NCI-H2196 treated with DMSO at 0.1 percent for 48 hours (cell line): ENCODE results near the gene SRSF2.
"Not testable (repeated sequence)": the region's sequence is repeated elsewhere in the genome, so short reads cannot be mapped to it uniquely, and the experiment has no call there.

Source experiments
- DNase-seq: peaks from one replicate; lab custom pipeline; 2025; ENCODE audit not compliant: unreplicated experiment; lab: John Stamatoyannopoulos, UW

SRSF2 gene

DNA sequence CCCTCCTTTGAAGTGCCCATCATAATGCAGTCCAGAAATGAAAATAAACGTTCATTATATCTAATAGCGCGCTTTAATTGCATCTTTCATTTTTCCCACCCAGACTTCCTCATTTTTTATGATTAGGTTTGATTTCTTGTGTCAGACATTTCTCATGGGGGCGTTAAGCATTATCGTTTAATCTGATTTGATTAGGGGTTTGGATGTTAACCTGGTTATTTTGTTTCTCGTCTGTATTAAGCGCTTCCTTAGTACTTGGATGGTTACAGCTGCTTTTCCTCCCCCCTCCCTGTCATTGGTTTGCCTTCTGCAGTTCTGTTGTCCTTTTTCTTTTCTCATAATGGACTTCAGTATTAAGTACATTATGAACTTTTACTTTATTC is 1.3 kb upstream of the SRSF2 start:
- no peak for DNase-seq

GRCh38 chr17:76737676-76738467 is 741 bp upstream of the SRSF2 start, which contains the start of gene MFSD11:
TSS of gene MFSD11 (plus strand) at chr17:76738119. CDS start at chr17:76738353, 234 bp downstream.
- peak; percentile 98 for DNase-seq

- peak; percentile 48 for DNase-seq
These were observed 616 bp downstream of the SRSF2 start for GRCh38 chr17:76736349-76737081.

- no peak for DNase-seq
These were observed 1.4 kb downstream of the SRSF2 start for GRCh38 chr17:76735586-76736348.

GRCh38 chr17:76735006-76735405 is 2.1 kb downstream of the SRSF2 start:
- no peak for DNase-seq

DNA sequence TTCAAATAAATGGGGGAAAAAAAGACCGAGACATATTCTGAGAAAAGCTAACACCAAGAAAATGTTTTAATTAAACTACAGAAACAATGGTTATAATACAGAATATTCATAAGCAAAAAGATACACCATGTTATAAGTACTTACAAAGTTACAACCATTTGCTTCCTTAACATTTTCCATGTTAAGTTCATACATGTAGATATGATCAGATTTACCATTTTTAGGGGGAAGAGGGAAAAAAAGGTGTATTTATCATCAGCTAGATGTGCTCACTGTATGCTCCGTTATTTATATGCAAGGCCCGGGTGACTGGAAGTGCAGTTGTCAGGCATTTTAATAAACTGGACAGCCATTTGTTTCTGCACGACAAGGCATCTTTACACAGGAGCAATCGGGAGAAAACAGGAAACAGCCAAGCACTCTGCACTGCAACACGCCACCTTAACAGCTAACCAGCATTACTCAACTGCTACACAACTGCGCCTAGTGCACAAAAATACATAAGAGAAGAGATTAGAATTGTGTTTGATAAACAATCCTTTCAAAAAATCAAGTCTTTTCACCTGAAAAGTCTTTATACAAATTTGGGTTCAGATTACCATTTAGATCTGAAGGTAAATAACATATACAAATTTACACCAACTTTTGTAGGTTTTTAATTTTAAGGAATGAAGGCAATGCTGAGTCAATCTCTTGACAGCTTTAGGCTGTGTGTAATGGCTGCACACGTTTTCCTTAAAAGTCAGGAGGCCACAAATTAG is 2.9 kb downstream of the SRSF2 start:
- no peak for DNase-seq

GRCh38 chr17:76733618-76733957 is 3.5 kb downstream of the SRSF2 start:
- no peak for DNase-seq

- DNase-seq, result no peak
These were observed 4.2 kb downstream of the SRSF2 start for GRCh38 chr17:76732734-76733617.

- not testable (repeated sequence) for DNase-seq
These were observed 5.1 kb downstream of the SRSF2 start for GRCh38 chr17:76731800-76732733.

GRCh38 chr17:76727745-76728456 is 9.2 kb downstream of the SRSF2 start:
- no peak for DNase-seq

DNA sequence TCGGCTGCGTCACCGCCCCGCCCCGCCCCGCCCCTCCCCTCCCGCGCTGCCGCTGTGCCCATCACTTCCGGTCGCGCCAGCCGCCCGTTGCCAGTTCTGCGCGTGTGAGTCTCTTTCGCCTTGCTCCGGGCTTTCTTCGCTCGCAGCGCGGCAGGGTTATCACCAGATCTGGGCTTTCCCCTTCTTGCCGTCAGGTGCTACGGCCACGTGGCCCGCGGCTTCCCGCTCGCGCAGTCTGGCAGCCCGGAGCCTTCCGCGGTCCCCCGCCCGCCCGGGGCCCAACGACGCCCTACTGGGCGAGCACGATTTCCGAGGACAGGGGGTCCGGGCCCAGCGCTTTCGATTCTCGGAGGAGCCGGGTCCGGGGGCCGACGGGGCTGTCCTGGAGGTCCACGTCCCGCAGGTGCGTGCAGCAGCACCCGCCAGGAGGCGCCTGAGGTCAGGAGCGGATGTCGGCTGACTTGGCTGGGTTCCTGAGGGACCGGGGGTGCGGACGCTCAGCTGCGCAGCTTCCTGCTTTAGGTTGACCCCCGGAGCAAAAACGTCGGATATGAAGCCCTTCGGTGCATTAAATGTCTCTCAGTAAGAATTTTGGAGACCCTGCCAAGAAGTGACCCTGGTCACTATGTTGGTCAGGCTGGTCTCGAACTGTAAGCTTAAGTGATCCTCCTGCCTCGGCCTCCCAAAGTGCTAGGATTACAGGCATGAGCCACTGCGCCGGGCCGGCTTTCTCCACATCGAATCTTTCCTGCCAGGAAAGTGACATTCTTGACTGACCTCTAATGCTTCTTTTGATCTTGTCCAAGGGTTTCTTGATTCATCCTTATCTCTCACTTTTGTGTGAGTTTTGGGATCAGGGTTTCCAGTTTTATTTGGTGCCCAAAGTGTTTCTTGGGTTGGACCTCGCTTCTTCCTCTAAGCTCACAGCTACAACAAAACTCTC is 10.1 kb downstream of the SRSF2 start, which contains the start of gene METTL23:
TSS of gene METTL23 (plus strand) at position 64 of the 943 bp plus-strand sequence. CDS start 2,872 bp downstream, outside the sequence.
- DNase-seq, result peak; percentile 66

DNA sequence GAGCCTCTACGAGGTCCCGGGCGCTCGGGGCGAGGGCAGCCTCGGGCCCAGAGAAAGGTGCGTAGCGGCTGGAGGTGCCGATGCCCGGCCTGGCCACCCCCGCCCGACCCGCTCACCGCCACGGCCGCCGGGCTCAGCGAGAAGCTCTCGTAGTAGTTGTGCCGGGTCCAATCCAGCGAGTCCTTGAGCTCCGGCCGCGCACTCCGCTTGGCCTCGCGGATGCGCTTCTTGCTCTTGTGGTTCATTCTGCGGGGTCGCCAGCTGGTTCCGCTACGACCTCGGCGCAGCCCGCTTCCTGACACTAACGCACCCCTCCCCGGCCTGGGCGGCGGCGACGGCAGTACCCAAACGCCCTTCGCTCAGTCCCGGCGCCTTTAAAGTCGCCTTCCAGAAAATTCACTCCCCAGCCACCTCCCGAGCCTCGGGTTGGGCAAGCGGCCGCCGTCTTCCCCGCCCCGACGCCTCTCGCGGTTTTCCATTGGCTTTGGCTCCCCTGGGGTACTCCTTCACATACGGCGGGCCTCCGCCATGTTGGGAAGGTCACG is 10.8 kb downstream of the SRSF2 start, which contains the start of gene JMJD6:
TSS of gene JMJD6 (minus strand) at position 376 of the 545 bp plus-strand sequence. CDS start at position 245, 131 bp downstream.
- peak; percentile 99 for DNase-seq

GRCh38 chr17:76725580-76726230 is 11.4 kb downstream of the SRSF2 start:
- no peak for DNase-seq

- DNase-seq, result no peak
These were observed 13.3 kb downstream of the SRSF2 start for GRCh38 chr17:76723812-76724211.

DNA sequence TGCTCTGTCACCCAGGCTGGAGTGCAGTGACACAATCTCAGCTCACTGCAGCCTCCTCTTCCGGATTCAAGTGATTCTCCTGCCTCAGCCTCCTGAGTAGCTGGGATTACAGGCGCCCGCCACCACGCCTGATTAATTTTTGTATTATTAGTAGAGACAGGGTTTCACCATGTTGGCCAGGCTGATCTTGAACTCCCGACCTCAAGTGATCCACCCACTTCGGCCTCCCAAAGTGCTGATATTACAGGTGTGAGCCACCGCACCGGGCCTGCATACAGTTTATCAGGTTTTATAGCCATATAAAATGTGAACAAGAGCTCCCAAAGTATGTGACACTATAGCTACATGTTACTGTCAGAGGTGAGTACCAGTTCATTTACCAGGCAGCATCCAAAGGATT is 14.2 kb downstream of the SRSF2 start:
- not testable (repeated sequence) for DNase-seq

GRCh38 chr17:76722279-76722678 is 14.9 kb downstream of the SRSF2 start:
- no peak for DNase-seq
